ENCODE results near the gene MAP7.
"Not testable (repeated sequence)": the region's sequence is repeated elsewhere in the genome, so short reads cannot be mapped to it uniquely, and the experiment has no call there.

The MAP7 gene

GRCh38 chr6:136491251-136491650 lies 59.0 kb downstream of the MAP7 start:
- in situ Hi-C loops (cut with HindIII; ENCODE audit: low pct_ligation_motif_present, low pct_unique_long_range_greater_than_20kb, low sequenced_read_pairs) = no loop called here
- DNase-seq = no peak

- in situ Hi-C loops (cut with HindIII; ENCODE audit: low pct_ligation_motif_present, low pct_unique_long_range_greater_than_20kb, low sequenced_read_pairs); DNase-seq: not testable (repeated sequence)
Observed at GRCh38 chr6:136489689-136490033, 60.6 kb downstream of the MAP7 start.

DNA sequence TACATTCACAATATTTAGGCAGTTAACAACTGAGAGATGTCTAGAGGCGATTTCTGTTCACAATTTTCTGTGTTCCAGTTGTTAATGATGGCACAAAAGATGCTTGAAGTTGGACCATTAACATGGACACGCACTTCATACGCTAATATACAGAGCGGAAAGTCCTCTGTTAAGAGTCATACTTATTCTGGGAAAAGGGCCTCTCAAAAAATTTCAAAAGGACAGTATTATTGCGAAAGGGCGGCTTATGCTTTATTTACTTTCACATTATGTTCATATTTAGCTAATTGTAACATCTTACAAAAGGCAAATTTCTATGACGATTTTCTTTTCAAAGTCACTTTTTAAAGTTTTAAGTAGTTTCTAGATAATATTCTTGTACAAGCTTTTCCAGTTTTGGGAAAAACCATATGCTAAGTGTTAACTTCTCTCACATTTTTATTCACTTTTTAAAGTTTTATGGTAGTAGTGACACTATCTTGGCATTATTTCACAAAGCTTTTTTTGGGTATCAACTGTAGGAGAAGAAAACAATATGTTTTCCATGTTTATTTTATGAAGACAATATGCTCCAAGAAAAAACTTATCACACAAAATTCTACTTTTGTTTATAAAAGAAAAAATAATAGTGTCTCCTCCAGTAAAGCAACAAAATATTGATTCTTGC lies 62.3 kb downstream of the MAP7 start:
- in situ Hi-C loops (cut with HindIII; ENCODE audit: low pct_ligation_motif_present, low pct_unique_long_range_greater_than_20kb, low sequenced_read_pairs) = no loop called here
- DNase-seq = no peak

- no peak for DNase-seq
- in situ Hi-C loops (cut with HindIII; ENCODE audit: low pct_ligation_motif_present, low pct_unique_long_range_greater_than_20kb, low sequenced_read_pairs) = no loop called here
Observed at GRCh38 chr6:136486357-136486756, 63.9 kb downstream of the MAP7 start.

GRCh38 chr6:136483906-136484305 lies 66.3 kb downstream of the MAP7 start:
- DNase-seq = no peak
- in situ Hi-C loops (cut with HindIII; ENCODE audit: low pct_ligation_motif_present, low pct_unique_long_range_greater_than_20kb, low sequenced_read_pairs) = no loop called here

DNA sequence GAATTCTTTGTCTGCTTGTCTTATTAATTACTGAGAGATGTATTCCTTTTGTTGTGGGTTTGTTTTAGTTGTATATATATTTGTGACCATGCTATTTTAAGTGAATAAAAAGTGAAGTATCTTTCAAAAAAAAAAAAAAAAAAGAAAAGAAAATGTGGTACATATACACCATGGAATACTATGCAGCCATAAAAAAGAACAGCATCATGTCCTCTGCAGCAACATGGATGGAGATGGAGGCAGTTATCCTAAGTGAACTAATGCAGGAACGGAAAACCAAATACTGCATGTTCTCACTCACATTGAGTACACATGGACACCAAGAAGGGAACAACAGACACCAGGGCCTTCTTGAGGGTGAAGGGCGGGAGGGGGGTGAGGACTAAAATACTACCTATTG lies 67.2 kb downstream of the MAP7 start:
- in situ Hi-C loops (cut with HindIII; ENCODE audit: low pct_ligation_motif_present, low pct_unique_long_range_greater_than_20kb, low sequenced_read_pairs); DNase-seq: not testable (repeated sequence)

DNA sequence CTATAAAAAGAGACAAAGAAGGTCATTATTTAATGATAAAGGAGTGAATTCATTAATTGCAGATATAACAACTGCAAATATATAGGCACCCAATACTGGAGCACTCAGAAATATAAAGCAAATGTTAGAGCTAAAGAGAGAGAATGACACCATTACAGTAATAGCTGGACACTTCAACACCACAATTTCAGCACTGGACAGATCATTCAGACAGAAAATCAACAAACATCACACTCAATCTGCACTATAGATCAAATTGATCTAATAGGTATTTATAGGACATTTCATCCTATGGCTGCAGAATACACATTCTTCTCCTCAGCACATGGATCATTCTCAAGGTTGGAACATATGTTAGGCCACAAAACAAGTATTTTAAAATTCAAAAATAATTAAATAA lies 72.7 kb downstream of the MAP7 start:
- DNase-seq = no peak
- in situ Hi-C loops (cut with HindIII; ENCODE audit: low pct_ligation_motif_present, low pct_unique_long_range_greater_than_20kb, low sequenced_read_pairs) = no loop called here

DNA sequence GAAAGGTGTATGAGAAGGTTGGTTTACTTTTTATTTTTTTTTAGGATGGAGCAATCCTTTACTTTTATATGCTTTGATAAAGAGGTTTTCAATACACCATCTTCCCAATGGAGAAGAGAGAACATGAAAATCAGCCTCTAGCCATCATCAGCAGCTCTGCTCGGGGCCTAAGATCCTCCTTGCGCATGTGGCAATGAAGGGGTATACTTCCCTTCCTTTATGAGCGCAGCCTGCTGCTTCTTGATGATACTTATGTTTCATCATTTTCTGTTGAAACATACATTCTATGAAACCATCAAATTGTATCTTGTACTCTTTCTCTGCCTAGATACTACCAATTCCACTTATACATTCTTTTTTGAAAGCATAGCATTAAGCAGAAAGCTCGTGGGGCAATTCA lies 74.5 kb downstream of the MAP7 start:
- in situ Hi-C loops (cut with HindIII; ENCODE audit: low pct_ligation_motif_present, low pct_unique_long_range_greater_than_20kb, low sequenced_read_pairs) = no loop called here
- no peak for DNase-seq

DNA sequence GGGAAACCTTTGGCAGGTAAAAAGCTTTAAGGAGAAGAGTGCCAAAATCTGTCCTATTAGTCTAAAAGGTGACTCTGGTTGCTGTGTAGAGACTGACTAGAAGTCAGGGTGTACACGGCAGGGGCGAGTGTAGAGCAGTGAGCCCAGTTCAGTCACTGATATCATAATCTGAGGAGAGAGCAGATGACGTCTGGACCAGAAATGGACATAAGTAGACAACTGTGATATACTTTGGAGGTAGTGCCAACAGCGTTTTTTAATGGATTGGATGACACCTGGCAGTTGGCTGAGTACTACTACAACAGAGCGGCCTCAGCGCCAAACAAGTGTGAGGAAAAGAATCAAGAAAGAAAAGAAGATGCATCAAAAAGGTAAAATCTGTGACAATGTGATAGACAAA lies 76.0 kb downstream of the MAP7 start:
- DNase-seq = no peak
- in situ Hi-C loops (cut with HindIII; ENCODE audit: low pct_ligation_motif_present, low pct_unique_long_range_greater_than_20kb, low sequenced_read_pairs) = no loop called here

- DNase-seq = no peak
- in situ Hi-C loops (cut with HindIII; ENCODE audit: low pct_ligation_motif_present, low pct_unique_long_range_greater_than_20kb, low sequenced_read_pairs) = no loop called here
Observed at GRCh38 chr6:136471922-136472321, 78.3 kb downstream of the MAP7 start.

DNA sequence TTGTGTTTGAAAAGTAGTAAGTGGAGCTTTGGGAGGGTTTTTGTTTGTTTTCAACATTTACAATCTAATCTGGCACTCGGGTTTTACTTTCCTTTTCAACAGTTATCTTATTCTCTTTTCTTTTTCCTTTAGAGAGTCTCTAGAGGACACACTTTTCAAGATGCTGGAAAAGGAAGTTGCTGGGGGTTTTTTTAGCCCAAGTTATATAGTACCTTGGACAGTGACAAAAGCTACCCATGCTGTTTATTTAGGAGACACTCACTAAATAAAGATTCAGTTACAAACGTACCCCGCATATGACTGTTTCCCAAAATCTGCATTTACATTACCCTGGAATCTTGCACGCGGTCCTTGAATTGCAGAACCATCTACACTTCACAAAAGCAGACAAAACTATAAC lies 78.8 kb downstream of the MAP7 start:
- in situ Hi-C loops (cut with HindIII; ENCODE audit: low pct_ligation_motif_present, low pct_unique_long_range_greater_than_20kb, low sequenced_read_pairs) = no loop called here
- DNase-seq = peak; percentile 25

- in situ Hi-C loops (cut with HindIII; ENCODE audit: low pct_ligation_motif_present, low pct_unique_long_range_greater_than_20kb, low sequenced_read_pairs) = no loop called here
- no peak for DNase-seq
Observed at GRCh38 chr6:136470044-136470443, 80.2 kb downstream of the MAP7 start.

DNA sequence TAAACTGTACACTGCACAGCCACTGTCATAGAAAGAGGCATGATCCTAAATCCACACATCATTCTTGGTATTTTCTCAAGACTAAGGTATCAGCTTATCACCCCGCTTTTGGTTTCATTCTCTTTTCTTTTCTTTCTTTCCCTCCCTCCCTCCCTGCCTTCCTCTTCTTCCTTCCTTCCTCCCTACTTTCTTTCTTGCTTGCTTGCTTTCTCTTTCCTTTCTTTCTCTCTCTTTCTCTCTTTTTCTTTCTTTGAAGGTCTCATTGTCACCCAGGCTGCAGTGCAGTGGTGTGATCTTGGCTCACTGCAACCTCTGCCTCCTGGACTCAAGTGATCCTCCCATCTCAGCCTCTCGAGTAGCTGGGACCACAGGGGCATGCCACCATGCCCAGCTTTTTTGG lies 81.1 kb downstream of the MAP7 start:
- in situ Hi-C loops (cut with HindIII; ENCODE audit: low pct_ligation_motif_present, low pct_unique_long_range_greater_than_20kb, low sequenced_read_pairs) = no loop called here
- no peak for DNase-seq

DNA sequence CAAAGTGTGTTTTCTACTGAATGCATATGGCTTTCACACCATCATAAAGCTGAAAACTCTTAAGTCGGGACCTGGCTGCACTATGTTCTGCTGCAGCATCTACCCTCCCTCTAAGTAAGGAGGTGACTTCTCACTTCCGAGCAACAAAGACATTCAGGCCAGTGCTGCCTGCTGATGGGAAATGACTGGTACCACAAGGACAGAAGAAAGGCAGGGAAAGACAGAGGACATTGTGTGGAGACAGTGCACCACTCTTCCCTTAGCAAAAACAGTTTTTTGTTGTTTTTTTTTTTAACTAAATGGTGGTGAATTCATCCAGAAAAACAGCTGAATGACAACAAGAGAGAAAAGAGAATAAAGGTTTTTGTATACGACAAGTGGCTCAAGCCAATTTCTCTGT lies 81.5 kb downstream of the MAP7 start:
- in situ Hi-C loops (cut with HindIII; ENCODE audit: low pct_ligation_motif_present, low pct_unique_long_range_greater_than_20kb, low sequenced_read_pairs) = no loop called here
- DNase-seq = no peak

DNA sequence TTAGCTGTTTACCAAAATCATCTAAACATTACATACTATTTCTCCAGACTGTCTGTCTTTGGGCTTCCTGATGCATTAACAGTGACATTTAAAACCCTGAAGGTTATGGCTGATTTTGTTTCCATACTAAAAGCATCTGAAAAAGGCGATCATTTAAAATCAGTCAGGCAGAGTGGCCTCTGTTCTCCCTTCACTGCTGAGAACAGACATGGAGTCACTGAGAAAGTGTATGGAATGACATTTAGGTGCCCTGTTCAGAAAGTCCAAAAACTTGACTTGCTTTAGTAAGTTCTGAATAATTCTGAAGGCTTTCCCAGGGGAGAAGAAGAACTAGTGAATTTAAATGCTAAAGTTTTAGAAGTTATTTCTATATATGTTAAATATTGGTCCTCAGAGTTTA lies 83.0 kb downstream of the MAP7 start:
- in situ Hi-C loops (cut with HindIII; ENCODE audit: low pct_ligation_motif_present, low pct_unique_long_range_greater_than_20kb, low sequenced_read_pairs) = no loop called here

GRCh38 chr6:136466777-136467176 lies 83.4 kb downstream of the MAP7 start:
- in situ Hi-C loops (cut with HindIII; ENCODE audit: low pct_ligation_motif_present, low pct_unique_long_range_greater_than_20kb, low sequenced_read_pairs) = no loop called here
- DNase-seq = peak; percentile 77

More for the DNA sequence above, 83.0 kb downstream of the MAP7 start:
- DNase-seq = no peak

- DNase-seq = peak; percentile 33
- in situ Hi-C loops (cut with HindIII; ENCODE audit: low pct_ligation_motif_present, low pct_unique_long_range_greater_than_20kb, low sequenced_read_pairs) = no loop called here
Observed at GRCh38 chr6:136465766-136466303, 84.4 kb downstream of the MAP7 start.

DNA sequence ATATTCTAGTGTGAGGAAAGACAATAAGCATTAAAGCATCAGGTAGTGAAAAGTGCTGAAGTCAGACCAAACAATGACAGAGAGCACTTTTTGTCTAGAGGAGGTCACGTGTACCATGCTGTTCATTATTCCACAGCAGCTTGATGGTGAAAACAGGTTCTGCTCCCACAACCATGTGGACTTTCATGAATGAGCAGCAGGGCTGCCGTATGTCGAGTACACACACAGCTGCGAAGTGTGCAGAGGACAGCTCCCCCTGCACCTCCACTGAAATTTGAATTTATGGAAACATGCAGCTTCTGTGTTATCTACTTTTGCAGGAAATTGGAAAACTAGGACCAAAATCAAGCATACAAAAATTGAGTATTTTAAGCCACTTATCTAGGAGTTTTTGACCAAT lies 85.3 kb downstream of the MAP7 start:
- in situ Hi-C loops (cut with HindIII; ENCODE audit: low pct_ligation_motif_present, low pct_unique_long_range_greater_than_20kb, low sequenced_read_pairs) = no loop called here
- DNase-seq = peak; percentile 44

- DNase-seq = no peak
- in situ Hi-C loops (cut with HindIII; ENCODE audit: low pct_ligation_motif_present, low pct_unique_long_range_greater_than_20kb, low sequenced_read_pairs) = no loop called here
Observed at GRCh38 chr6:136464148-136464547, 86.1 kb downstream of the MAP7 start.

GRCh38 chr6:136463743-136464142 lies 86.5 kb downstream of the MAP7 start:
- in situ Hi-C loops (cut with HindIII; ENCODE audit: low pct_ligation_motif_present, low pct_unique_long_range_greater_than_20kb, low sequenced_read_pairs) = no loop called here

More at GRCh38 chr6:136463743-136464142, 86.5 kb downstream of the MAP7 start:
- no peak for DNase-seq
